ENCODE measurements around the gene ATP6V0A4. TPM values are rescaled to one million over a fixed set of nuclear protein-coding genes. Genes with fewer than 3 reads are reported as not detected.

Gene ATP6V0A4
- total RNA-seq, 1 experiment from 2014 or later, result not detected

DNA sequence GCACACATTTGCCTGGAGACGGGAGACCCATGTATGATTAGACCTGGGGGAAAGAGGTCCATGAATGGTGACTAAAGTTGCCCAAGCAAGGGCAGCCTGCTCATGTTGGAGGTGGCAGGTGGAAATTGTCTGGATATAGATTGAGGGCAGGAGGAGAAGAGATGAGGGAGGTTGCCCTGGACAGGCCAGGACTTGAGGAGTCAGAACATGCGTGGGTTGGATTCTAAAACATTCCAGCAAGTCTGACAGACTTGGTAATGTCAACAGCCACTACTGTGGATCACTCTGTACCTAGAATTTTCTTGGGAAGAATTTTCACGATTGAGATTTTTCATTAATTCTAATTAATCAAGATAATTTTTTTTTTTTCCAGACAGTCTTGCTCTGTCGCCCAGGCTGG lies 77.7 kb downstream of the ATP6V0A4 start:
- H3K79me2 ChIP-seq (ENCODE audit: insufficient read depth, low read length), result no peaks in the 10 kb centered on the region
- H3K36me3 ChIP-seq (ENCODE audit: control insufficient read depth in 1 of 2, insufficient read depth in 2 of 2, low read length in 2 of 2), result no peaks in the 10 kb centered on the region
- no peaks in the 10 kb centered on the region for H3K9me3 ChIP-seq (ENCODE audit: control insufficient read depth in 1 of 2, insufficient read depth in 1 of 2, low read depth in 1 of 2, low read length in 2 of 2)
- intact Hi-C loops (cut with micrococcal nuclease), result no loop called here
- POLR2A ChIA-PET, result no interaction called here
- CTCF ChIA-PET, result no interaction called here
- no peaks in the 10 kb centered on the region for H4K20me1 ChIP-seq (ENCODE audit: insufficient read depth)
- no peaks in the 10 kb centered on the region for H3K9me2 ChIP-seq (ENCODE audit: insufficient read depth)
- no peak overlapping the region for H2AFZ ChIP-seq (ENCODE audit: low read depth, low read length, poor library complexity, severe bottlenecking)
- H3K4me1 ChIP-seq (ENCODE audit: control insufficient read depth in 1 of 2, insufficient read depth in 2 of 2, low read length in 2 of 2), result no peaks in the 10 kb centered on the region
- TF ChIP-seq CBX3 (IDR thresholded peaks at IDR 0.05; ENCODE audit: low read depth) (no peak), TCF7L2 (IDR thresholded peaks at IDR 0.05; ENCODE audit: borderline replicate concordance, extremely low read depth, insufficient read depth, insufficient read length) (no peak), CTCF (IDR thresholded peaks at IDR 0.05 in 2 of 3, conservative IDR thresholded peaks at IDR 0.05 in 1 of 3; ENCODE audit: borderline replicate concordance in 1 of 3, insufficient read depth in 1 of 3, low read depth in 2 of 3, low read length in 2 of 3) (no peak), EGR1 (IDR thresholded peaks at IDR 0.05; ENCODE audit: low read depth) (no peak), ELF1 (IDR thresholded peaks at IDR 0.05; ENCODE audit: borderline replicate concordance, low read depth) (no peak), SP1 (IDR thresholded peaks at IDR 0.05; ENCODE audit: low read depth) (no peak), SRF (IDR thresholded peaks at IDR 0.05; ENCODE audit: low read depth) (no peak)
- TF ChIP-seq, protein P1, sequence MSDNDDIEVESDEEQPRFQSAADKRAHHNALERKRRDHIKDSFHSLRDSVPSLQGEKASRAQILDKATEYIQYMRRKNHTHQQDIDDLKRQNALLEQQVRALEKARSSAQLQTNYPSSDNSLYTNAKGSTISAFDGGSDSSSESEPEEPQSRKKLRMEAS (IDR thresholded peaks at IDR 0.05), result no peak
- TF ChIP-seq, protein P2, sequence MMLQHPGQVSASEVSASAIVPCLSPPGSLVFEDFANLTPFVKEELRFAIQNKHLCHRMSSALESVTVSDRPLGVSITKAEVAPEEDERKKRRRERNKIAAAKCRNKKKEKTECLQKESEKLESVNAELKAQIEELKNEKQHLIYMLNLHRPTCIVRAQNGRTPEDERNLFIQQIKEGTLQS (IDR thresholded peaks at IDR 0.05), result no peak
- no peak overlapping the region for H3K4me3 ChIP-seq (replicated peaks in 1 of 2; ENCODE audit: low read depth in 1 of 2, low read length in 2 of 2)
- H3K27ac ChIP-seq (ENCODE audit: low read depth, low read length), result no peak overlapping the region
- no peak for DNase-seq (ENCODE audit: low read depth, low spot score)
- no peak overlapping the region for H3K4me2 ChIP-seq (ENCODE audit: low read length)
- RAD21 ChIA-PET (ENCODE audit: low non-redundant PET in 1 of 2, low total read pairs in 2 of 2, uncharacterized antibody in 2 of 2, unreplicated experiment in 2 of 2), result no interaction called here
- H3K9ac ChIP-seq (ENCODE audit: low read length), result no peak overlapping the region
- ATAC-seq, result no peak
- no TSS peak for BruUV-seq (replicated peaks)
- H3K27me3 ChIP-seq (ENCODE audit: insufficient read depth, low read length), result no peaks in the 10 kb centered on the region
